ENCODE data around the gene LATS2. TPM values are rescaled to one million over a fixed set of nuclear protein-coding genes. Genes with fewer than 3 reads are reported as not detected.
A peak's percentile ranks its signal among the peaks of the same experiment; 100 is the strongest.

LATS2 gene
- total RNA-seq, 1 donor, result 24.2 TPM

- DNase-seq (ENCODE audit: insufficient read length, low spot score, missing footprints), result peak; percentile 80
- H3K79me2 ChIP-seq (ENCODE audit: insufficient read depth, low read length), result peaks cover 87% of the 10 kb centered on the region
- H3K4me2 ChIP-seq (ENCODE audit: insufficient read depth, low read length), result no peak overlapping the region
- peaks cover 66% of the 10 kb centered on the region for H3K36me3 ChIP-seq (ENCODE audit: insufficient read depth, low read length)
- H3K27me3 ChIP-seq (ENCODE audit: insufficient read depth, low read length), result no peaks in the 10 kb centered on the region
- TF ChIP-seq CTCF (IDR thresholded peaks at IDR 0.05; ENCODE audit: extremely low read depth, low read depth, low read length), result no peak
- H3K4me3 ChIP-seq (ENCODE audit: insufficient read depth, low read length), result no peak overlapping the region
- H3K9me3 ChIP-seq (ENCODE audit: low read depth, low read length), result no peaks in the 10 kb centered on the region
- peaks cover 26% of the 10 kb centered on the region for H4K20me1 ChIP-seq (ENCODE audit: insufficient read depth, low read length)
- H2AFZ ChIP-seq (ENCODE audit: low read length), result no peak overlapping the region
- peaks cover 23% of the 10 kb centered on the region for H3K4me1 ChIP-seq (ENCODE audit: insufficient read depth, low read length)
- peak overlapping the region; percentile 49 for H3K27ac ChIP-seq (ENCODE audit: low read depth, low read length)
Measured at GRCh38 chr13:20991741-20992520, 69.5 kb downstream of the LATS2 start.

GRCh38 chr13:20990910-20991525 lies 70.4 kb downstream of the LATS2 start:
- peak overlapping the region; percentile 49 for H3K27ac ChIP-seq (ENCODE audit: low read depth, low read length)
- H3K27me3 ChIP-seq (ENCODE audit: insufficient read depth, low read length), result no peaks in the 10 kb centered on the region
- peaks cover 26% of the 10 kb centered on the region for H4K20me1 ChIP-seq (ENCODE audit: insufficient read depth, low read length)
- H3K9me3 ChIP-seq (ENCODE audit: low read depth, low read length), result no peaks in the 10 kb centered on the region
- no peak overlapping the region for H3K4me2 ChIP-seq (ENCODE audit: insufficient read depth, low read length)
- H3K79me2 ChIP-seq (ENCODE audit: insufficient read depth, low read length), result peaks cover 87% of the 10 kb centered on the region
- no peak overlapping the region for H2AFZ ChIP-seq (ENCODE audit: low read length)
- H3K36me3 ChIP-seq (ENCODE audit: insufficient read depth, low read length), result peaks cover 65% of the 10 kb centered on the region
- H3K4me1 ChIP-seq (ENCODE audit: insufficient read depth, low read length), result peaks cover 17% of the 10 kb centered on the region
- no peak for TF ChIP-seq CTCF (IDR thresholded peaks at IDR 0.05; ENCODE audit: extremely low read depth, low read depth, low read length)
- H3K4me3 ChIP-seq (ENCODE audit: insufficient read depth, low read length), result no peak overlapping the region
- no peak for DNase-seq (ENCODE audit: insufficient read length, low spot score, missing footprints)

- Histone ChIP-seq H3K4me3 (ENCODE audit: insufficient read depth, low read length) (no peak overlapping the region), H3K27me3 (ENCODE audit: insufficient read depth, low read length) (no peaks in the 10 kb centered on the region), H3K79me2 (ENCODE audit: insufficient read depth, low read length) (peaks cover 87% of the 10 kb centered on the region), H3K27ac (ENCODE audit: low read depth, low read length) (peak overlapping the region; percentile 11), H3K4me1 (ENCODE audit: insufficient read depth, low read length) (peaks cover 17% of the 10 kb centered on the region), H2AFZ (ENCODE audit: low read length) (no peak overlapping the region), H3K9me3 (ENCODE audit: low read depth, low read length) (no peaks in the 10 kb centered on the region), H3K4me2 (ENCODE audit: insufficient read depth, low read length) (no peak overlapping the region), H4K20me1 (ENCODE audit: insufficient read depth, low read length) (peaks cover 32% of the 10 kb centered on the region), H3K36me3 (ENCODE audit: insufficient read depth, low read length) (peaks cover 65% of the 10 kb centered on the region)
- TF ChIP-seq CTCF (IDR thresholded peaks at IDR 0.05; ENCODE audit: extremely low read depth, low read depth, low read length), result no peak
- DNase-seq (ENCODE audit: insufficient read length, low spot score, missing footprints), result no peak
Measured at GRCh38 chr13:20989656-20990321, 71.6 kb downstream of the LATS2 start.
